GM12878 (cell line): ENCODE measurements around the gene ITK. TPM values are rescaled to one million over a fixed set of nuclear protein-coding genes. Genes with fewer than 3 reads are reported as not detected.
A peak's percentile ranks its signal among the peaks of the same experiment; 100 is the strongest.

Experiments used
- ATAC-seq: fragments of 200-7000 bp; cut with Tn5 transposase; 3 replicates; pipeline ENCODE4 v1.9.1; 2020; ENCODE audit warnings: mild to moderate bottlenecking, moderate library complexity
- BruUV-seq: library from RNA; stranded (reverse); fragments of 400-500 nt; replicated peaks from 2 replicates; lab custom pipeline; 2021; lab: Mats Ljungman, UMichigan
- CTCF ChIA-PET: fragments of 300-600 bp; sonication (Branson Sonifier 250); formaldehyde crosslinking; extraction: SDS; loops from one replicate; lab custom pipeline; 2021; ENCODE audit warnings: inconsistent platforms; lab: Yijun Ruan, JAX
- POLR2A ChIA-PET: fragments of 350-600 bp; formaldehyde crosslinking; extraction: SDS; loops from one replicate; lab custom pipeline; 2021; ENCODE audit warnings: inconsistent platforms; lab: Charles Lee
- RAD21 ChIA-PET: fragments of 300-600 bp; sonication (Branson Sonifier 250); formaldehyde crosslinking; loops from one replicate; lab custom pipeline; 2023; ENCODE audit warnings: antibody characterized with exemption; ENCODE audit not compliant: unreplicated experiment; lab: Charles Lee
- SMC1A ChIA-PET: fragments of 300-600 bp; sonication (Branson Sonifier 250); formaldehyde crosslinking; loops from one replicate; lab custom pipeline; 2023; ENCODE audit not compliant: unreplicated experiment, uncharacterized antibody; lab: Charles Lee
- DNase-seq: peaks from one replicate; pipeline ENCODE4 v3.0.0-alpha.2; 2011; ENCODE audit warnings: low read depth, low spot score
- FAIRE-seq: peaks from 3 replicates; lab custom pipeline; 2011; peaks lifted over from hg19 to GRCh38; lab: Jason Lieb, UNC
- H2AFZ ChIP-seq: 2 replicates; pipeline ENCODE4 v1.6.0; 2011; ENCODE audit warnings: low read depth, low read length, control low read depth; ENCODE audit not compliant: control insufficient read depth
- H3K27ac ChIP-seq: 2 replicates; pipeline ENCODE4 v1.5.1; 2011; ENCODE audit warnings: control low read depth; ENCODE audit not compliant: control insufficient read depth, insufficient read depth
- H3K27me3 ChIP-seq, 2 experiments: replicated peaks in 1 of 2; 2 replicates each; pipeline versions ENCODE4 v1.6.0 to v1.6.1; 2011; ENCODE audit warnings: low read length in 1 of 2; ENCODE audit not compliant: control insufficient read depth in 2 of 2, insufficient read depth in 2 of 2
- H3K36me3 ChIP-seq, 2 experiments: 2 replicates each; pipeline ENCODE4 v1.5.1; 2011; ENCODE audit warnings: low read length in 1 of 2; ENCODE audit not compliant: control insufficient read depth in 2 of 2, insufficient read depth in 2 of 2
- H3K4me1 ChIP-seq: 2 replicates; pipeline ENCODE4 v1.6.1; 2011; ENCODE audit warnings: mild to moderate bottlenecking, low read length, moderate library complexity, mixed read lengths; ENCODE audit not compliant: control insufficient read depth, insufficient read depth
- H3K4me2 ChIP-seq: 2 replicates; pipeline ENCODE4 v1.6.0; 2011; ENCODE audit warnings: control low read depth; ENCODE audit not compliant: control insufficient read depth, insufficient read depth
- H3K4me3 ChIP-seq: fragments of 200-600 bp; sonication (generic); 2 replicates; pipeline ENCODE4 v1.5.1; 2016
- H3K79me2 ChIP-seq: 2 replicates; pipeline ENCODE4 v1.6.0; 2011; ENCODE audit warnings: low read length; ENCODE audit not compliant: control insufficient read depth, insufficient read depth
- H3K9ac ChIP-seq: 2 replicates; pipeline ENCODE4 v1.8.0; 2011; ENCODE audit warnings: low read length, control low read depth, mixed read lengths; ENCODE audit not compliant: control insufficient read depth, insufficient read depth
- H3K9me3 ChIP-seq: replicated peaks from 3 replicates; pipeline ENCODE4 v1.5.1; 2011; ENCODE audit warnings: mild to moderate bottlenecking, low read length; ENCODE audit not compliant: control insufficient read depth, insufficient read depth
- H4K20me1 ChIP-seq: 2 replicates; pipeline ENCODE4 v1.6.0; 2011; ENCODE audit not compliant: control insufficient read depth, insufficient read depth
- BHLHE40 ChIP-seq, 2 experiments: fragments of 450-650 bp in 1 of 2; IDR thresholded peaks; 2 replicates each; pipeline ENCODE4 v1.6.1; 2011 to 2017; ENCODE audit warnings: low read depth in 2 of 2, borderline replicate concordance in 1 of 2, improper control_type of control experiment in 1 of 2, low read length in 1 of 2, mild to moderate bottlenecking in 1 of 2
- CBX5 ChIP-seq: sonication (generic); IDR thresholded peaks from 2 replicates; pipeline ENCODE4 v1.6.1; 2016; ENCODE audit warnings: low read depth, moderate library complexity, mild to moderate bottlenecking, inconsistent platforms
- CREM ChIP-seq: IDR thresholded peaks from 2 replicates; pipeline ENCODE4 v1.6.1; 2014; ENCODE audit warnings: antibody characterized with exemption, low read depth
- MYC ChIP-seq: IDR thresholded peaks from 2 replicates; pipeline ENCODE4 v1.6.1; 2011; ENCODE audit warnings: mild to moderate bottlenecking, low read length, moderate library complexity, inconsistent platforms; ENCODE audit not compliant: insufficient read depth, insufficient replicate concordance, insufficient read length, severe bottlenecking
- NRF1 ChIP-seq: conservative IDR thresholded peaks from 2 replicates; pipeline ENCODE4 v1.6.1; 2011; ENCODE audit warnings: mild to moderate bottlenecking, low read depth, low read length, improper control_type of control experiment
- RELA ChIP-seq: fragments of 450-650 bp; IDR thresholded peaks from 2 replicates; pipeline ENCODE4 v1.8.0; 2014; ENCODE audit warnings: borderline replicate concordance; ENCODE audit not compliant: partially characterized antibody
- REST ChIP-seq: IDR thresholded peaks from 2 replicates; pipeline ENCODE4 v1.6.1; 2012; ENCODE audit warnings: mild to moderate bottlenecking, low read depth, low read length
- SMAD1 ChIP-seq: fragments of 450-650 bp; IDR thresholded peaks from 2 replicates; pipeline ENCODE4 v1.6.1; 2018; ENCODE audit warnings: mild to moderate bottlenecking, low read depth; ENCODE audit not compliant: partially characterized antibody
- SRF ChIP-seq, 2 experiments: IDR thresholded peaks; 2 replicates each; pipeline ENCODE4 v1.6.1; 2011; ENCODE audit warnings: low read depth in 2 of 2, low read length in 2 of 2, mild to moderate bottlenecking in 1 of 2, moderate library complexity in 1 of 2
- TCF12 ChIP-seq: IDR thresholded peaks from 2 replicates; pipeline ENCODE4 v1.6.1; 2011; ENCODE audit warnings: low read depth, mild to moderate bottlenecking, low read length
- YY1 ChIP-seq: IDR thresholded peaks from 2 replicates; pipeline ENCODE4 v1.6.1; 2011; ENCODE audit warnings: low read depth, mild to moderate bottlenecking, low read length
- ZBTB4 ChIP-seq: fragments of 450-650 bp; formaldehyde crosslinking; IDR thresholded peaks from 2 replicates; pipeline ENCODE4 v1.4.0; 2022; ENCODE audit warnings: mild to moderate bottlenecking, moderate library complexity
- ZNF622 ChIP-seq: fragments of 450-650 bp; IDR thresholded peaks from 2 replicates; pipeline ENCODE4 v1.6.1; 2017; ENCODE audit warnings: mild to moderate bottlenecking, inconsistent platforms
- WGBS: methylation state at CpG from one replicate; pipeline ENCODE4 v1.1.6; 2016; ENCODE audit warnings: low lambda C conversion rate; ENCODE audit not compliant: insufficient replicate concordance, insufficient coverage; ENCODE audit errors: missing lambda C conversion rate; 5-methylcytosine and 5-hydroxymethylcytosine counted together
- in situ Hi-C: fragments of 300-500 bp; cut with MboI; formaldehyde crosslinking; loops from 9 replicates; pipeline ENCODE4 v1.14.3; 2018; ENCODE audit warnings: mixed read lengths
- intact Hi-C: fragments of 100-400 bp; cut with micrococcal nuclease; formaldehyde crosslinking; loops from one replicate; pipeline ENCODE4 v1.14.2; 2022; ENCODE audit not compliant: unreplicated experiment
- polyA plus RNA-seq, 11 experiments: library from polyadenylated mRNA; depleted of rRNA in 4 of 11; unstranded in 6 of 11; stranded (reverse) in 5 of 11; fragments of >200 nt; fragmentation: Nextera tagmentation in 4 of 11; fragmentation: Illumina TruSeq in 1 of 11; extraction: Ambion mirVana in 4 of 11; extraction: Trizol in 1 of 11; gene quantifications; 1 replicate in 1 of 11; 2 replicates in 10 of 11; pipeline versions ENCODE4 v1.2.1 to v1.2.3, GENCODE V29; 2011 to 2016; ENCODE audit warnings: inconsistent platforms in 2 of 11, missing spikeins in 2 of 11, low read depth in 1 of 11
- total RNA-seq, 4 experiments: library from RNA; depleted of rRNA in 3 of 4; stranded (reverse); fragments of >200 nt in 3 of 4; fragmentation: Illumina TruSeq in 1 of 4; extraction: Trizol in 1 of 4; gene quantifications; 2 replicates each; pipeline versions ENCODE4 v1.2.1 to v1.2.3, GENCODE V29; 2013 to 2021

ITK gene
- total and polyA plus RNA-seq, 10 of the 15 experiments (the other 5 are each of a cell fraction or from before 2014, with no cell fraction given): 0.05 to 2.4 (median 0.76) TPM

GRCh38 chr5:157270771-157271170 lies 90.1 kb downstream of the ITK start (continued):
- no peak for TF ChIP-seq REST
- TF ChIP-seq RELA: no peak

GRCh38 chr5:157271740-157272271 lies 91.2 kb downstream of the ITK start:
- no peaks in the 10 kb centered on the region for H3K36me3 ChIP-seq
- H3K9ac ChIP-seq: peak overlapping the region; percentile 75
- POLR2A ChIA-PET: interaction anchor here (0.7 to 4.6 kb wide), 14 partner anchors 8 to 351 kb away, joined by 3 to 41 read pairs (median 6); partner anchors contain the start of gene MED7
- peaks cover 56% of the 10 kb centered on the region for H3K4me1 ChIP-seq
- no peaks in the 10 kb centered on the region for H3K9me3 ChIP-seq
- intact Hi-C loops (loop anchor here (5.0 to 10.0 kb wide), 4 partner anchors 40 to 1783 kb away; no protein-coding TSS in a partner anchor), in situ Hi-C loops (no loop called here)
- H3K79me2 ChIP-seq: peaks cover 91% of the 10 kb centered on the region
- RAD21 ChIA-PET: interaction anchor here (0.7 to 4.6 kb wide), 18 partner anchors 9 to 358 kb away, joined by 3 to 53 read pairs (median 6); partner anchors contain the start of gene MED7
- FAIRE-seq (peak; percentile 95), ATAC-seq (peak; percentile 80), DNase-seq (peak; percentile 93)
- peak overlapping the region; percentile 97 for H3K27ac ChIP-seq
- CTCF ChIA-PET: interaction anchor here (1.0 to 4.4 kb wide), 13 partner anchors 8 to 161 kb away, joined by 3 to 60 read pairs (median 5); partner anchors contain the start of gene MED7
- no peaks in the 10 kb centered on the region for H4K20me1 ChIP-seq
- SMC1A ChIA-PET: interaction anchor here (0.6 to 5.9 kb wide), 19 partner anchors 9 to 129 kb away, joined by 3 to 70 read pairs (median 8); partner anchors contain the start of genes GARIN3 and MED7
- peak overlapping the region; percentile 68 for H3K4me2 ChIP-seq
- no TSS peak for BruUV-seq
- no peaks in the 10 kb centered on the region for H3K27me3 ChIP-seq
- H3K4me3 ChIP-seq: peak overlapping the region; percentile 60; the same call in 1 of the 2 replicates
- peak overlapping the region; percentile 22 for H2AFZ ChIP-seq
- WGBS: 1% methylated on average over 12 of the region's 12 CpGs
- TF ChIP-seq MYC (peak; percentile 90), SMAD1 (peak; percentile 20), CREM (peak; percentile 88), TCF12 (peak; percentile 88; the same call in 1 of the 2 replicates), ZNF622 (no peak), BHLHE40 (IDR thresholded peaks at IDR 0.05; ENCODE audit: borderline replicate concordance in 1 of 2, low read depth in 2 of 2, low read length in 1 of 2) (peak; percentile 73 to 81), CBX5 (0 out of 2 replicates have a peak, but pooled peaks have one; percentile 56), YY1 (peak; percentile 87), ZBTB4 (CRISPR knock-in tag) (peak; percentile 86), SRF (IDR thresholded peaks at IDR 0.05; ENCODE audit: low read depth in 2 of 2, low read length in 2 of 2) (0 out of 4 replicates have a peak, but pooled peaks of 1 of the 2 experiments have one; percentile 34), NRF1 (no peak)
